CD4-positive, alpha-beta T cell treated with Interleukin-4 for 1 hour (primary cell): ENCODE measurements around the gene BAHCC1.
A peak's percentile ranks its signal among the peaks of the same experiment; 100 is the strongest.

Source experiments
- DNase-seq, 2 donors: peaks; one replicate each; pipeline ENCODE4 v3.0.0-alpha.2; 2020 to 2022

BAHCC1 gene

DNA sequence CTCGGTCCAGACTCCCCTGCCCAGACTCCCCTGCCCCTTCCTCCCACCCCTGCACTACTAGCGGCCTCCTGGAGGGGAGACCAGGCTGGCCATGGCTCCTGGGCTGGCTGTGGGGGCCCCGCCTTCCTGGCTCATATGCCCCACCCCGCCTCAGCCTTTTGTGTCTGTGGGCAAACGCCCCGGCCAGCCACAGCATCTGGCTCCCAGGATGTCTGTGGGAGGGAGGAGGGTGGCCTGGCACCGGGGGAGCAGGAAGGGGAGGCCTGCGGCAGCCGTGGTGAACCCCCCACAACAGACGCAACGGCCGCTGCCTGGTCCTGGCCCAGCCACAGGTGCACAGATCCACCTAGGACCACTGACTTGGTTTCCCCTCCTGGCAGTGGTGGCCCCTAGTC is 32.9 kb downstream of the BAHCC1 start:
- no peak for DNase-seq

DNA sequence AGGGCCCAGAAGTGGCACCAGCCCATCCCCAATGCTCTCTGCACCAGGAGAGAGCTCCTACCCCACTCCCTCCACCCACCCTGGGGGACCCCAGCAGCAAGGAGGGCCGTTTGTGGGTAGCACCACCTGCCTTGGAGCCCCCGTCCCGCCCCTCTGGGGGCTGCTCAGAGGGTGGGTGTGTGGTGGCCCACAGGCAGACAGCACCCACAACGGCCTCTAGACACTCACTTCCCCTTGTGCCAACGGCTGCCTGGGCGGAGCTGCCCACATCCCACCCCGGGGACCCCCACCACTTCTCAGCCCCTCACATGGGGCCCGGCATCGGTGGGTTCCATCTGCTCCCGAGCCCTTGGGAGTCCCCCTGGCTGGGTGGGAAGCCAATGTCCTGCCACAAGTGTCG is 33.3 kb downstream of the BAHCC1 start:
- peak in 1 of 2 donors; percentile 19 for DNase-seq

DNA sequence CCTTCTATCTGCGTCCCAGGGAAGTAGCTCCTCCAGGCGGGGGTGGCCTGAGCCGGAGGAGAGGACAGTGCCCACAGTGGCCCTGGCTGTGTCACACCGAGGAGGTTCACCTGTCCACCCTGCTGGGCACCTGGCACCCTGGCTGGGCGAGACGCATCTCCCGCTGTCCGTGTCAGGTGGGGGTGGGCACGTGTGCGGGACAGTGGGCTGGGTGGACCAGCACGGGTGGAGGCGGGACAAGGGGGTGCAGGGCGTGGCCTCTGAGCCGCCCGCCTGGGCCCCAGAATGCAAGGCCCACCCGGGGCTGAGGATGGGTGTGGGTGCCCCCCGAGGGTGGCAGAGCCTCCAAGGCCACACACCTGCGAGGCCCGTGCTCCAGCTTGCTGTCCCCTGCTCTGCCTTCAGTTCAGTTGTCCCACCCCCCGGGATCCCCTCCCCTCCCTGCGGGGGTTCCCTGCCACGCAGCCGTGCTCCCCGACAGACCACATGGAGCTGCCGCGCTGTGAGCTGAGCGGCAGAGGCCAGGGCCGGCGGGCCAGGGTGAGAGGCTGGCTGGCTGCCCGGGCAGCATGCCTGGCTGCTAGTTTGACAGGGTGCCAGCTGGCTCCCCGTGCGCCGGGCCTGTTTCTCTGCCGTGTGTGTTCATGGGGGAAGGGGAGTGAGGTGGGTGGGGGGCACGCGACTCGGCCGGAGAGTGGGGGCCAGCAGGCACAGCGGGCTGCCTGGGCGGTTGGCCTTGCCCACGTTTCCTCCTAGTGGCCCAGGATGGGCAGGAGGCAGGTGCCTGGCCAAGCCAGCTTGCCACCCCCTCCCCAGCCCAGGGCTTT is 33.9 kb downstream of the BAHCC1 start:
- DNase-seq: no peak

- no peak for DNase-seq
Measured at GRCh38 chr17:81429821-81430551, 34.7 kb downstream of the BAHCC1 start.

GRCh38 chr17:81431545-81432482 is 36.6 kb downstream of the BAHCC1 start:
- DNase-seq: no peak

GRCh38 chr17:81432941-81433340 is 37.7 kb downstream of the BAHCC1 start:
- no peak for DNase-seq

GRCh38 chr17:81433656-81434055 is 38.4 kb downstream of the BAHCC1 start:
- no peak for DNase-seq

DNA sequence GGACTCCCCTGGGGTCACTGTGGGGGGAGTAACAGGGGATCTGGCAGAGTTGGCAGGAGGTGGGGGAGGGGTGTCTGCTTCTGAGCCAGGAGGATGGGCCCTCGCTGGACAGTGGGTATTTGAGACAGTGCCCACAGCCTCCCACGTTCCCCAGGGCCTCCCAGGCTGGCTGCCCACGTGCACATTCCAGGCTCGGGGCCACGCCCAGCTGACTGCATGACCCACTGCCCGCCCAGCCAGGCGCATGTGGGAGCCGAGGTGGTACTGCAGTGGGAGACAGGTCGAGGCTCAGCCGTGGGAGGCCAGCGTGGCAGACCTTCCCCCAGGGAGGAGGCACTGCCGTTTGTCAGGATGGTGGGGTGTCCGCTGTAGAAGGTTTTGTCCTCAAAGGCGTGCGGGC is 38.8 kb downstream of the BAHCC1 start:
- DNase-seq: no peak

GRCh38 chr17:81434681-81435417 is 39.6 kb downstream of the BAHCC1 start:
- no peak for DNase-seq

DNA sequence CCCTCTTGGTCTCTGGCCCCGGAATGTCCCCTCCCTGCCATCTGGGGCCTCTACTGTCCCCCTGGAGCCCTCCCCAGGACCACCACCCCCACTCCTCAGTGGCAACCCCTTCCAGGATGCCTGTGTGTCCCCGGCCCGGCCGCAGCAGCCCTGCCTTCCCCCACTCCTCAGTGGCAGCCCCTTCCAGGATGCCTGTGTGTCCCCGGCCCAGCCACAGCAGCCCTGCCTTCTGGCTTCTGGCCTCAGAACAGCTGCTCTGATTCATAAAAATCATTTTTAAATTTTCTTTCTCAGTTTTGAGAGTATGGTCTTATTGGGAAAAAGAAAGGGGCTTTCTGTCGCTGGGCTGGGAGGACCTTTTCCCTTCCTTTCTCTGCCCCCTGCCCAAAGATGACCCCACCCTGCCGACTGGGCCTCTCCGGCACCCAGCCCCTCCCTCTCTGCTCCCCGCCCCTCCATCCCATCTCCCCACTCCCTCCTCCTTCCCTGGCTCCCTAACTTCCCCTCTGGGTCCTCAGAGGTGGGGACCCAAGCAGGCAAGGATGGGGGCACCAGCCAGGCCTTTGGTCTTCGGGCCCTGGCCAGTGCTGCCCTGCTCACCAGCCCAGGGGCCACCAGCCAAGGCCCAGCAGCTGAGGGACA is 40.5 kb downstream of the BAHCC1 start:
- no peak for DNase-seq

DNA sequence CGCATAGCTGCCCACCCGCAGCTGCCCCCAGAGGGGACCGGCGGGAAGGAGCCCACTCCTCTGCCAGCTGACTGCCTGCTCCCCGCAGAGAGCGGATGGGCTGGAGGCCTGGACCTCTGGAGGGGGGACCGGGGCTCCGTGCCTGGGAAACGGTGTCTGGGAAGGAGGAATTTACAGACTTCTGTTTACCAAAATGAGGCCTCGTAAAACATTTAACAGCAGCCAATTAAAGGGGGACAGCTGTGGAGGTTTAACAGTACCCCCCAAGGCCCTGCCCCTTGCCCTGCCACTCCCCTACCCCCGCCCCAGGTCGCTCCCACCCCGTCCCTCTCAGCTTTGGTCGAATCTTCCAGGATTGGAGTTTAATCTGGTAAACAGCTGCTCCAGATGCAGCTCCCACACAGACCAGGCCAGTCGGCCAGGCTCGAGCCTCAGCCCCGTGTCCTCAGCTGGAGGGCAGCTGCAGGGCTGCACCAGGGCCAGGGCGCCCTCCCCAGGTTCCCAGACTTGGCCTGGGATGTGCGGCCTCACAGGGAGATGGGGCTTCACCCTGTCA is 41.1 kb downstream of the BAHCC1 start:
- no peak for DNase-seq

- DNase-seq: no peak
Measured at GRCh38 chr17:81437191-81437651, 42.0 kb downstream of the BAHCC1 start.

DNA sequence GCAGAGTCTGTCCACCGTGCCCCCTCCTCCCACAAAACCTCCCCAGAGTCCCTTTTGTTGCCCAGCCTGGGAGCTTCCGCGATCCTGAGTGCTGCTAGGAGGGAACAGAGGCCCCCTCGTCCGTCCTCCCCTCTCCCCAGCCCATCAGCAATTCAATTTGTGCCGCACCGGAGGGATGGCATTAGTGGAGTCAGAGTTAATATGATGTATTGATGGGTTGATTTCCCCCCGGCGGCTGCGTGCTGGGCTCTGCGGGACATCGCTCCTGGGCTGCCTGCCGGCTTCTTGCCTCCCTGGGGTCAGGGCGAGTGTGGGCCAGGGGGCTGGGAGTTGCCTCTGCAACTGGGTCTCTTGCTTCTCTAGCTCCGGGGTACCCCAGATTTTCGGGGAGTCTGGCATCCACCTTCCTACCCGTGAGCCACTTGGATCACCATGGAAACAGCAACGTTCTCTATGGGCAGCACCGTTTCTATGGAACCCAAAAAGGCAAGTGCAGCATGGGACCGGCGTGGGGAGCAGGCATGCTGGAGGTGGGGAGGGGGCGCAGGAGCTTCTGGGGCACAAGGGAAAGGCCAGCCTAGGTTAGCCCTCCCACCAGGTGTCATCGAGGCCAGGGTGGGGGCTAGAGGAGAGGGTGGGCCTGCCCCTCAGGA is 42.9 kb downstream of the BAHCC1 start:
- DNase-seq: no peak

DNA sequence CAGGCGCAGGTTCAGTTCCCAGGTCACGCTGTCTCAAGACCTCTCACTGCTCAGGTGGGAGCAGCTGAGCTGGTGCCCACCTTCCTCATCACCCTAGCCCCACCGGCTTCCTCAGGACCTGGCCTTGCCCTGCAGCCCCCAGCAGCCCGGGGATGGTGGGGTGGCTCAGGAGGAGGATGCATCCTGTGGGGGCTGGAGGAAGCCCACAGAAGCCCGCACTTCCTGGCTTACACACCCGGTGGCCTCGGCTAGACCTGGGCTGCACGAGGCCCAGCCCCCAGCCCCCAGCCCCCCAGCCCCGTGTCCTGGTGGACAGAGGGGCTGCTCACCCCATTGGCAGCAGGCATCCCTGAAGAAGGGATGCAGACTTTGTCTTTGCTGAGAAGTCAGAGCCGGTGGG is 43.4 kb downstream of the BAHCC1 start:
- DNase-seq: no peak

- no peak for DNase-seq
Measured at GRCh38 chr17:81440051-81440471, 44.8 kb downstream of the BAHCC1 start.

DNA sequence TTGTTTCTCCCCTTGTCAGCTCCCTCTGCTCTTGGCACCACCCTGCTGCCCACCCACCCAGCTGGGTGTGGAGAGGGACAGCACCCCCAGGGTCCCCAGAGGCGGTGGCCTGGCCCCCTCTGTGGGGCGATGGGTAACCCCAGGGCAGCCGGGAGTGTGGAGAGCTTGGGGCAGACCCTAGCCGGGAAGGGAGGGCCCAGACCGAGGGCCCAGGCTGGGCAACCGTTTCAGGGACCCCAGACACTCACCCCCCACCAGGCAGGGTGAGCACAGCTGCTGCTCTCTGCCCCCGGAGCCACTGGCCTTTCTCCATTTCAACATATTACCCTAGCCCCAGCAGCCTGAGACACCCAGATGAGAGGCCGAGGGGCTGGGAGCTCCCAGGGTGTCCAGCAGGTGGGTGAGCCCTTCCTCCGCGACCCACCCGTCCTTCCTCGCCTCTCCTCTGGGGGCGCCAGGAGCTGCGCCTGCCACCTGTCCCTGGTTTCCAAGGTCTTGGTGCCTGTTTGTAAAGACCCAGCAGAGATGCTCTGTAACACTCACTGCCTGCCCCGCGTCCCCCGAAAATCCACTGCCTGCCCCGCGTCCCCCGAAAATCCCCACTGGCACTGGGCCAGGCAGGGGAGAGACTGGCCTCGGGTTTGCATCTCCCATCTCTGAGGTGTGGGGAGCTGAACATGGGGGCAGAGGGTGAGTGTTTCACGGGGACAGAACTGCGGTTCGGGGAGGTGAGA is 45.4 kb downstream of the BAHCC1 start:
- DNase-seq: no peak

DNA sequence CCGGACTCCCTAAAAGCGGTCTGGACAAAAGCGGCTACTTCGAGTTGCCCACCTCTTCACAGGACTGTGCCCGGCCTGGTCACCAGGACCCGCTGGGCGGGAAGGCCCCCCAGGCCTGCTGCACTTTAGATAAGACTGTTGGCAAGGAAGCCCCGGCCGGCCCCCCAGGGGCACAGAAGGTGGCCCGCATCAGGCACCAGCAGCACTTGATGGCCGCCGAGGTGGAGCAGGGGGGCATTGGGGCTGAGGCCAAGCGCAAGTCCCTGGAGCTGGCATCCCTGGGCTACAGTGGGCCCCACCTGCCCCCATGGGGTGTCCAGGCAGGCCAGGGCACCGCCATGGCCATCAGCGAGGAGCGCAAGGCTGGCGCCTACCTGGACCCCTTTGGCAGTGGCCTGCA is 47.5 kb downstream of the BAHCC1 start:
- no peak for DNase-seq

DNA sequence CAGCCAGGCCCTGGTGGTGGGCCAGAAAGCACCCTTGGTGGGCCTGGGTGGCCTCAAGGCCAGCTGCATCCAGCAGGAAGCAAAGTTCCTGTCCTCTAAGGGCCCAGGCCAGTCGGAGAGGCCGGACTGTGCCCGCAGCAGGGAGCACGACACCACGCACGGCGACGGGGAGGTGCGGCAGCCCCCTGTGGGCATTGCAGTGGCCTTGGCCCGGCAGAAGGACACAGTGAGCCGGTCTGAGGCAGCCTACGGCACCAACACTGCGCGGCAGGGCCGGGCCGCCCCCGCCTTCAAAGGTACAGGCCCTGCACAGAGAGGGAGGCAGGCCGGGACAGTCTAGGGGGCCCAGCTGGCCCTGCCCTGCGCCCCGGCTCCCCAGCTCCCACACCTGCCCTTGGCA is 48.0 kb downstream of the BAHCC1 start:
- DNase-seq: no peak

DNA sequence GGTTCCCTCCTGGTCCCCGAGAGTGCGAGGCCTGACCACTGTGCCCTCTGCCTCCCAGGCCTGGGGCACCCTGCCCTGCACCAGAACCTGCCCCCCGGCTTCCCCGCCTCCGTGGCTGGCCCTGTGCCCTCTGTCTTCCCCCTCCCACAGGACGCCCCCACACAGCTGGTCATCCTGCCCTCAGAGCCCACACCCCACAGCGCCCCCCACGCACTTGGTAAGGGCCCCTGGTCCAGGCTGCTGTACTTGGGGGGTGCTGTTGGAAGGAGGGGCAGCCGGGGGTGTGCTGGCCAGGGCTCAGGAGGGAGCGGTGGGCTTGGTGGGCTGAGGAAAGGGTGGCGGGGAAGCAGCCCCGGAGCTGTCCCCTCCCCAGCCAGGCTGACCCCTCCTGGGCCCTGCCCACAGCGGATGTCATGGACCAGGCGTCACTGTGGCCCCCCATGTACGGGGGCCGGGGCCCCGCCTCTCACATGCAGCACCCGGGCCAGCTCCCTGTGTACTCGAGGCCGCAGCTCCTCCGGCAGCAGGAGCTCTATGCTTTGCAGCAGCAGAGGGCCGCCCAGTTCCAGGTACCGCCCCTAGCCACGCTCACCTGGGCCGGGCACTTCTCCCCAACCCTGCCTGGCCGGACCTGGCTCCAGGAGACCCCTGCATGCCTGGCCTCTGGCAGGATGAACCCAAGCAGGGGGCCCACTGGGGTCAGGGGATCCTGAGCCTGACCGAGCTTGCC is 49.5 kb downstream of the BAHCC1 start:
- no peak for DNase-seq
